SK-N-SH (cell line): Measurements from ENCODE around the gene EDA. TPM values are rescaled to one million over a fixed set of nuclear protein-coding genes. Genes with fewer than 3 reads are reported as not detected.

Source experiments
- CTCF ChIA-PET: fragments of 300-600, 350-600 bp; formaldehyde crosslinking; extraction: SDS; loops from one replicate; lab custom pipeline; 2021; lab: Yijun Ruan, JAX
- POLR2A ChIA-PET: fragments of 350-600 bp; sonication (Branson Sonifier 250); formaldehyde crosslinking; extraction: SDS; loops from one replicate; lab custom pipeline; 2020; ENCODE audit warnings: antibody characterized with exemption, inconsistent platforms; lab: Yijun Ruan, JAX
- DNase-seq: peaks from one replicate; pipeline ENCODE4 v3.0.0; 2012
- H2AFZ ChIP-seq: fragments of 200-600 bp; sonication (generic); 2 replicates; pipeline ENCODE4 v1.8.1; 2016; ENCODE audit warnings: antibody characterized with exemption, mild to moderate bottlenecking, low read depth
- H3F3A ChIP-seq: fragments of 200-600 bp; sonication (generic); replicated peaks from 2 replicates; pipeline ENCODE3; 2016; ENCODE audit warnings: antibody characterized with exemption, mild to moderate bottlenecking; ENCODE audit not compliant: insufficient read depth
- H3K27ac ChIP-seq, 2 experiments: fragments of 200-500 bp in 1 of 2; fragments of 200-600 bp in 1 of 2; sonication (Bioruptor generic) in 1 of 2; sonication (generic), shearing (Covaris generic) in 1 of 2; 2 replicates each; pipeline versions ENCODE4 v1.5.1 to v1.6.1; 2014 to 2016; ENCODE audit warnings: low read depth in 2 of 2, inconsistent platforms in 1 of 2, low read length in 1 of 2, mild to moderate bottlenecking in 1 of 2, mixed read lengths in 1 of 2
- H3K27me3 ChIP-seq: fragments of 200-600 bp; sonication (generic), shearing (Covaris generic); 2 replicates; pipeline ENCODE4 v1.6.1; 2016; ENCODE audit warnings: mixed run types; ENCODE audit not compliant: insufficient read depth
- H3K36me3 ChIP-seq, 2 experiments: fragments of 200-500 bp in 1 of 2; fragments of 200-600 bp in 1 of 2; sonication (Bioruptor generic) in 1 of 2; sonication (generic) in 1 of 2; replicated peaks in 1 of 2; 2 replicates each; pipeline versions ENCODE3 to v1.5.1; 2014 to 2016; ENCODE audit warnings: low read length in 1 of 2, mild to moderate bottlenecking in 1 of 2; ENCODE audit not compliant: insufficient read depth in 2 of 2, control insufficient read depth in 1 of 2
- H3K4me1 ChIP-seq, 2 experiments: fragments of 200-500 bp in 1 of 2; fragments of 200-600 bp in 1 of 2; sonication (Bioruptor generic) in 1 of 2; sonication (generic), shearing (Covaris generic) in 1 of 2; 2 replicates each; pipeline versions ENCODE4 v1.5.1 to v1.6.1; 2014 to 2016; ENCODE audit warnings: low read depth in 1 of 2, low read length in 1 of 2, mixed run types in 1 of 2; ENCODE audit not compliant: insufficient read depth in 2 of 2, control insufficient read depth in 1 of 2
- H3K4me2 ChIP-seq: fragments of 200-600 bp; sonication (generic), shearing (Covaris generic); 2 replicates; pipeline ENCODE4 v1.6.1; 2017; ENCODE audit warnings: mixed run types
- H3K4me3 ChIP-seq, 2 experiments: fragments of 200-500 bp in 1 of 2; fragments of 200-600 bp in 1 of 2; sonication (Bioruptor generic) in 1 of 2; sonication (generic), shearing (Covaris generic) in 1 of 2; 2 replicates each; pipeline versions ENCODE4 v1.5.1 to v1.8.1; 2014 to 2016; ENCODE audit warnings: low read depth in 2 of 2, inconsistent platforms in 1 of 2, low read length in 1 of 2, mild to moderate bottlenecking in 1 of 2, mixed read lengths in 1 of 2, moderate library complexity in 1 of 2
- H3K79me2 ChIP-seq: fragments of 200-600 bp; sonication (generic); 2 replicates; pipeline ENCODE4 v1.8.1; 2017; ENCODE audit warnings: mild to moderate bottlenecking; ENCODE audit not compliant: insufficient read depth
- H3K9ac ChIP-seq: fragments of 200-600 bp; sonication (generic); 2 replicates; pipeline ENCODE4 v1.6.1; 2017; ENCODE audit warnings: mixed run types
- H3K9me2 ChIP-seq: fragments of 200-600 bp; sonication (generic); 2 replicates; pipeline ENCODE4 v1.6.1; 2017; ENCODE audit warnings: mixed run types
- H3K9me3 ChIP-seq: fragments of 200-600 bp; sonication (generic); 2 replicates; pipeline ENCODE4 v1.6.1; 2017; ENCODE audit warnings: mixed run types, mild to moderate bottlenecking, moderate library complexity
- H4K20me1 ChIP-seq: fragments of 200-600 bp; sonication (generic); 2 replicates; pipeline ENCODE4 v1.6.1; 2017; ENCODE audit warnings: mild to moderate bottlenecking, mixed run types; ENCODE audit not compliant: insufficient read depth
- CHD2 ChIP-seq: fragments of 150-350 bp; IDR thresholded peaks from 2 replicates; pipeline ENCODE4 v1.6.1; 2018; ENCODE audit warnings: low read length; ENCODE audit not compliant: partially characterized antibody
- CTCF ChIP-seq: fragments of 200-600 bp; sonication (generic); IDR thresholded peaks from 2 replicates; pipeline ENCODE4 v1.6.1; 2017; ENCODE audit warnings: antibody characterized with exemption, mild to moderate bottlenecking, moderate library complexity
- FOXJ3 ChIP-seq: sonication (generic); formaldehyde crosslinking; IDR thresholded peaks from 2 replicates; pipeline ENCODE4 v1.5.1; 2020; ENCODE audit warnings: mild to moderate bottlenecking, missing genetic modification reagents
- GABPA ChIP-seq: IDR thresholded peaks from 2 replicates; pipeline ENCODE4 v1.4.0; 2012; ENCODE audit warnings: low read depth, mild to moderate bottlenecking
- JUND ChIP-seq: IDR thresholded peaks from 2 replicates; pipeline ENCODE4 v1.4.0; 2012
- MEF2A ChIP-seq: IDR thresholded peaks from 2 replicates; pipeline ENCODE4 v1.4.0; 2012; ENCODE audit warnings: low read depth, borderline replicate concordance
- NFIC ChIP-seq: IDR thresholded peaks from 2 replicates; pipeline ENCODE4 v1.4.0; 2012; ENCODE audit warnings: borderline replicate concordance
- RAD21 ChIP-seq: IDR thresholded peaks from 2 replicates; pipeline ENCODE4 v1.6.1; 2012; ENCODE audit warnings: mild to moderate bottlenecking, low read length
- RCOR1 ChIP-seq: fragments of 150-350 bp; IDR thresholded peaks from 2 replicates; pipeline ENCODE4 v1.6.1; 2017; ENCODE audit warnings: antibody characterized with exemption, low read length
- RFX5 ChIP-seq: IDR thresholded peaks from 2 replicates; pipeline ENCODE4 v1.6.1; 2012; ENCODE audit warnings: mild to moderate bottlenecking, improper control_type of control experiment, low read length
- SIN3A ChIP-seq: IDR thresholded peaks from 2 replicates; pipeline ENCODE4 v1.6.1; 2012; ENCODE audit warnings: low read depth, mild to moderate bottlenecking, low read length, moderate library complexity, borderline replicate concordance
- SMC3 ChIP-seq: IDR thresholded peaks from 2 replicates; pipeline ENCODE4 v1.6.1; 2012; ENCODE audit warnings: low read depth, low read length, improper control_type of control experiment
- YY1 ChIP-seq: IDR thresholded peaks from 2 replicates; pipeline ENCODE4 v1.4.0; 2012; ENCODE audit warnings: low read depth, mild to moderate bottlenecking
- ZBTB33 ChIP-seq: IDR thresholded peaks from 2 replicates; pipeline ENCODE4 v1.4.0; 2012; ENCODE audit warnings: low read depth, borderline replicate concordance
- WGBS: methylation state at CpG from one replicate; pipeline ENCODE4 v1.1.6; 2017; ENCODE audit warnings: low lambda C conversion rate; 5-methylcytosine and 5-hydroxymethylcytosine counted together
- polyA plus RNA-seq, 3 experiments: library from polyadenylated mRNA; depleted of rRNA; stranded (reverse); fragments of >200 nt; gene quantifications; 2 replicates each; pipeline ENCODE4 v1.2.3, GENCODE V29; 2012
- TF ChIP-seq, protein P1 (sequence below): IDR thresholded peaks from 2 replicates; pipeline ENCODE4; 2012
- TF ChIP-seq, protein P2 (sequence below): fragments of 150-350 bp; IDR thresholded peaks from 2 replicates; pipeline ENCODE4 v1.6.1; 2016; ENCODE audit warnings: mild to moderate bottlenecking, low read depth, low read length

The EDA gene
- polyA plus RNA-seq, 1 of the 3 experiments (the other 2 are of a cell fraction) = 0.02 TPM

- CTCF ChIA-PET = no interaction called here
Observed at GRCh38 chrX:69761633-69762032, 145.7 kb downstream of the EDA start.

More at GRCh38 chrX:69761633-69762032, 145.7 kb downstream of the EDA start:
- POLR2A ChIA-PET = no interaction called here
- no peaks in the 10 kb centered on the region for H3K36me3 ChIP-seq
- no peak for DNase-seq
- no peaks in the 10 kb centered on the region for H4K20me1 ChIP-seq
- H3K9me3 ChIP-seq = no peaks in the 10 kb centered on the region
- no peak overlapping the region for H3K9ac ChIP-seq
- TF ChIP-seq RFX5 (no peak), ZBTB33 (no peak), RCOR1 (no peak), CTCF (no peak), YY1 (no peak), CHD2 (no peak), MEF2A (no peak), NFIC (no peak), FOXJ3 (CRISPR knock-in tag) (no peak), JUND (no peak), RAD21 (no peak), SMC3 (no peak), SIN3A (no peak), GABPA (no peak)
- TF ChIP-seq, protein P1, sequence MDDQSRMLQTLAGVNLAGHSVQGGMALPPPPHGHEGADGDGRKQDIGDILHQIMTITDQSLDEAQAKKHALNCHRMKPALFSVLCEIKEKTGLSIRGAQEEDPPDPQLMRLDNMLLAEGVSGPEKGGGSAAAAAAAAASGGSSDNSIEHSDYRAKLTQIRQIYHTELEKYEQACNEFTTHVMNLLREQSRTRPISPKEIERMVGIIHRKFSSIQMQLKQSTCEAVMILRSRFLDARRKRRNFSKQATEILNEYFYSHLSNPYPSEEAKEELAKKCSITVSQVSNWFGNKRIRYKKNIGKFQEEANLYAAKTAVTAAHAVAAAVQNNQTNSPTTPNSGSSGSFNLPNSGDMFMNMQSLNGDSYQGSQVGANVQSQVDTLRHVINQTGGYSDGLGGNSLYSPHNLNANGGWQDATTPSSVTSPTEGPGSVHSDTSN = no peak
- TF ChIP-seq, protein P2, sequence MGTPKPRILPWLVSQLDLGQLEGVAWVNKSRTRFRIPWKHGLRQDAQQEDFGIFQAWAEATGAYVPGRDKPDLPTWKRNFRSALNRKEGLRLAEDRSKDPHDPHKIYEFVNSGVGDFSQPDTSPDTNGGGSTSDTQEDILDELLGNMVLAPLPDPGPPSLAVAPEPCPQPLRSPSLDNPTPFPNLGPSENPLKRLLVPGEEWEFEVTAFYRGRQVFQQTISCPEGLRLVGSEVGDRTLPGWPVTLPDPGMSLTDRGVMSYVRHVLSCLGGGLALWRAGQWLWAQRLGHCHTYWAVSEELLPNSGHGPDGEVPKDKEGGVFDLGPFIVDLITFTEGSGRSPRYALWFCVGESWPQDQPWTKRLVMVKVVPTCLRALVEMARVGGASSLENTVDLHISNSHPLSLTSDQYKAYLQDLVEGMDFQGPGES = no peak
- no peaks in the 10 kb centered on the region for H3K9me2 ChIP-seq
- no peaks in the 10 kb centered on the region for H3K79me2 ChIP-seq
- no peaks in the 10 kb centered on the region for H3K4me1 ChIP-seq
- H3F3A ChIP-seq = no peaks in the 10 kb centered on the region
- no peaks in the 10 kb centered on the region for H3K27me3 ChIP-seq
- no peak overlapping the region for H3K4me3 ChIP-seq
- no peak overlapping the region for H2AFZ ChIP-seq
- no peak overlapping the region for H3K27ac ChIP-seq
- H3K4me2 ChIP-seq = no peak overlapping the region
- WGBS = under 1% methylated on average over 3 of the region's 3 CpGs
